GM12891 (cell line): ENCODE measurements around the gene USP10.
A peak's percentile ranks its signal among the peaks of the same experiment; 100 is the strongest.

ENCODE experiments used
- DNase-seq: peaks from one replicate; pipeline ENCODE4 v3.0.0; 2011; ENCODE audit warnings: low spot score; ENCODE audit not compliant: insufficient read length
- FAIRE-seq: peaks from 2 replicates; lab custom pipeline; 2011; peaks lifted over from hg19 to GRCh38; lab: Jason Lieb, UNC
- PAX5 ChIP-seq: IDR thresholded peaks from 2 replicates; pipeline ENCODE4 v1.6.1; 2011; ENCODE audit warnings: low read length, moderate library complexity, mild to moderate bottlenecking; ENCODE audit not compliant: insufficient read depth, severe bottlenecking
- POLR2A ChIP-seq: IDR thresholded peaks from 2 replicates; pipeline ENCODE4 v1.6.1; 2011; ENCODE audit warnings: low read depth, low read length, control low read depth
- POLR2AphosphoS5 ChIP-seq: IDR thresholded peaks from 2 replicates; pipeline ENCODE4 v1.6.1; 2011; ENCODE audit warnings: low read depth, low read length, control low read depth
- POU2F2 ChIP-seq: IDR thresholded peaks from 2 replicates; pipeline ENCODE4 v1.6.1; 2011; ENCODE audit warnings: low read depth, mild to moderate bottlenecking, control low read depth, low read length, moderate library complexity
- SPI1 ChIP-seq: IDR thresholded peaks from 2 replicates; pipeline ENCODE4 v1.6.1; 2011; ENCODE audit warnings: low read depth, low read length, control low read depth
- TAF1 ChIP-seq: IDR thresholded peaks from 2 replicates; pipeline ENCODE4 v1.6.1; 2011; ENCODE audit warnings: low read depth, low read length, control low read depth

Gene USP10

DNA sequence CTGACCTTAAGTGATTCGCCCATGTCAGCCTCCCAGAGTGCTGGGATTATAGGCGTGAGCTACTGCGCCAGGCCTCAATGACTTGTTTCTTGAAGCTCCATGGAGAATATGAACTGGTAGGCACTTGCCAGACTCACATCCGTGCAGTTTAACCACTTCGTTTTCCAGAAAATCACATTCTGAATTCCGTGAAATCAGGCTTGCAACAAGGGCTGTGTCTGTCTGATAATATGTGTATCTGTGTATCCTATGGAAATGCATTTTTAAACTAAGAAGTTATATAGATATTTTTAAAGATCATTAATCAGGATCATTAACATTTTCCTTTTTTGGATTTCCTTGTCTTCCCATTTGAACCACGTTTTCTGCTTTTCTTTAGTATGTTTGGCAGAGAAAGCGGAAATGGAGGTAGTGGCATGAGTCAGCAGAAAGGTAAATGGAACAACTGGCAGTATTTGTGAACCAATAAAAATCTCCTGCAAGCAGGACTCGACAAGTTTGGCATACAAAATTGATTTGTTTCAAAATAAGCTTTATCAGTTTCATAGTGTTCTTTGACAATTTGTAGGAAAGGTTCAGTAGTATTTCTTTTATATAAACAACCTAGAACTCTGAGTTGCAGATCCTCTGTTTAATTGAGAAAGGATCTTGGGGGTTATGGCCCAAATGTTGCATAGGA lies 33.0 kb downstream of the USP10 start:
- no peak for DNase-seq
- TF ChIP-seq POU2F2 = no peak
- peak; percentile 62; the same call in 1 of the 2 replicates for TF ChIP-seq SPI1
- TF ChIP-seq TAF1 = no peak
- no peak for FAIRE-seq

DNA sequence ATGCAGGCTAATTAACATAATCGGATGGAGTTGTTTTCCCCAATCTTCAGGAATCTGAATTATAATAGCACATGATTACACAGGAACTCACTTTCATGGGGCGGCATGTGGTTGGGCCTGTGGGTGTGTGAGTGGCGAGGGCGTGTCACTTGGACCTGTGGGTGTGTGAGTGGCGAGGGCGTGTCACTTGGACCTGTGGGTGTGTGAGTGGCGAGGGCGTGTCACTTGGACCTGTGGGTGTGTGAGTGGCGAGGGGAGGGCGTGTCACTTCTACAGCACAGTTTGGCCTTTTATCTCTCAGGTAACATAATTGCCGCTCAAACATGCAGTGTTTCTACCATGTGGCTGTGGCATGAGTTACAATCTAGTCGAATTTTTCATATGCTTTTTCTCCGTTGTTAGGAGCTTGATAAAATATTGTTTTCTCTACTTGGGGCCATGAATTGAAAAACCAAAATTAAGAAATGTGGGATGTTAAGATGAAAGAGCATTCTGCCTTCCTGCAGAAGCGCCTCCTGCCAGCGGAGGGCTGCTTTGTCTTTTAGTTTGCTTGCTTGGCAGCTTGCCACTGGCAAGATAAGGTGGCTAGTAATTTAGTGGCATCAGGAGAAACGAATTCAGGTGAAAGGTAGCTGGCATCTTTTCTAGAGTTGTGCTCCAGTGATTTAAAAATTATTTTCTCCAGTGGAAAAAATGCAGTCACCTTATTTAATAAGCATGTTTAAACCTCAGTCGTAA lies 36.2 kb downstream of the USP10 start:
- DNase-seq (no peak), FAIRE-seq (no peak)
- TF ChIP-seq TAF1 = no peak
- no peak for TF ChIP-seq SPI1
- TF ChIP-seq POLR2A = no peak
- TF ChIP-seq PAX5 = no peak

DNA sequence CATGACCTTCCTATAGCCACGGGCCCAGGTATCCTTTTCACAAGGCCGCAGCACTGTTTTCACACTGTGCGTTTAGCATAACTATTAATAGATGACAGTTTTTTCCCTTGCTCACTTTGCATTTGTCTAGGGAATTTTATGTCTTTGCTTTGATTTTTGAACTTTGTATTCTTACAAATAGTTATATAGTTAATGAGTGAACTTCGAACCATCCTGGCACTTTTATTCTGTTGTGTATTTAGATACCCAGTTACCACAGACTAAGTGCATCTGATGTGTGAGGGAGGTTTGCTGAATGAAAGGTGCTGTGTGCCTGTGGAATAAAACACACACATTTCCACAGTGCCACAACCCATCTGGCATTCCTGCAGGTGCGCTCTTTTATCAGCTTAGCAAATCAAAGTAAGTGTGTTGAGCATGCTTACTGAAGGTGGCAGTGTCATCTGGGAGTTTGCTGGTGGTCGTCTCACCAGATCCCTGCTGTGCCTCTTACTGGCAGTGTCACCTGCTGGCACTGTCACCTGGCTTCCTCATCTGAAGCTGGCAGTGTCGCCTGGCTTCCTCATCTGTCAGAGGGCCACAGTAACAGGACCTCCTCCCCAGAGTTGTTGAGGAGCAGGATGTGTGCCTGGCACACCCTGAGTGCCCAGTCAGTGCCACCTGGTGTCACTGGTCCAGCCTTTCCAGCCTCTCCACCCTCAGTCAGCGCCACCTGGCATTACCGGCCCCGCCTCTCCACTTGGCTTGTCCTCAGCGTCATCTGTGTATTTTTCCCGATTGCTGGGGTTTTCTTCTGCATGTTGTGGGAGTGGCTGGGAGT lies 37.6 kb downstream of the USP10 start:
- TF ChIP-seq PAX5 (no peak), TAF1 (no peak), POLR2AphosphoS5 (no peak), POU2F2 (no peak), SPI1 (no peak), POLR2A (no peak)
- DNase-seq (no peak), FAIRE-seq (no peak)

- TF ChIP-seq TAF1 = no peak
- no peak for TF ChIP-seq POLR2AphosphoS5
- TF ChIP-seq PAX5 = no peak
- TF ChIP-seq POLR2A = no peak
- no peak for TF ChIP-seq POU2F2
- TF ChIP-seq SPI1 = no peak
- DNase-seq = peak; percentile 45
- peak; percentile 87 for FAIRE-seq
Observed at GRCh38 chr16:84738255-84739038, 38.6 kb downstream of the USP10 start.

DNA sequence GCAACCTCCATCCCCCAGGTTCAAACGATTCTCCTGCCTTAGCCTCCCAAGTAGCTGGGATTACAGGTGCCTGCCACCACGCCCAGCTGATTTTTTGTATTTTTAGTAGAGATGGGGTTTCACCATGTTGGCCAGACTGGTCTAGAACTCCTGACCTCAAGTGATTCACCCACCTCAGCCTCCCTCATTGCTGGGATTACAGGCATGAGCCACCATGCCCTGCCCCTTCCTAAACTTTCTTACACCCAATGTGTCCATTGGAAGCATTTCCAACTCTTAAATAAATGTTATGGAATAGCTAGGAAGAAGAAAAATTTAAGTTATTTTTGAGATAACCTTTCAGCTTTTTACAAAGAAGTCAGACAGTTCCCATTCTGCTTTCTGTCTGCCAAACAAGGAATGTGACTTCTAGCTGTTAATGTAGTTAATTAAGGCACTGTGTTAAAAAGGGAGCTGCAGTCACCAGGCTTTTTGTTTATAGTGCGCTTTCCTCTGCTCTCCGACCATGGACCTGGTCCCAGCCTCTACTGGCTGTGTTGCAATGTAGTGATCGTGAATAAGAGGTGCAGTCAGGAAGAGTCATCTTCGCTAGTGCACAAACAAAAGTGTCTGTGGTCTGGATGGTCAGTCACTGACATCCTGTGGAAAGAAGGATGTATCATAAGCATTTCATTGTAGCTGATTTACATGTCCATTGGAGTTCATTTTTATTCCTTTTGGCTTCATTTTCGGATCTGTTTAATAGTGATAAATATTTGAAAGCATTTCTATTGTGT lies 39.7 kb downstream of the USP10 start:
- DNase-seq = no peak
- no peak for FAIRE-seq
- TF ChIP-seq PAX5 = no peak

- DNase-seq = no peak
- FAIRE-seq = no peak
- TF ChIP-seq POU2F2 (no peak), TAF1 (no peak), SPI1 (no peak), PAX5 (no peak), POLR2A (no peak), POLR2AphosphoS5 (no peak)
Observed at GRCh38 chr16:84740596-84741116, 40.9 kb downstream of the USP10 start.

DNA sequence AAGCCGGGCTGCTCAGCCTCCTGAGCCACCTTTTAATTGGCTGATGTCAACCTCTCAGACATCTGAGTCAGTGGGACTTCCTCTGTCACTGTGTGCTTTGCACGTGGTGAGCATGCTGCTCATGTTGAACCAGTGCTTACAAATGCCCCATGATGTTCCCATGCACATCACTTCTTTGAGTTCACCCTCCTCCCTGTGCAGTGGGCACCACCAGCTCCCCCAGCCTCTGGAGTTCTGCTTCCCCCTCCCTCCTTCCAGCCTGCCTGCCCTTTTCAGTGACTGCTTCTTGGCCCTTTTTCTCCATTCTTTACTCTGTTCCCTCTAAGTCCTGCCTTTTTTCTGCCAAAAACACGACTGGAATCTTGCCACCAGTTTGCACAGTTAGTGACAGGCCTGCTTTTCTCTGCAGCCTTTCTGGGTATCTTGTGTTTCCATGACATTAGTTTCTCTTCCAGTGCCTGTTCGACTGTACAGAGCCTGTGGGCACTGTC lies 41.6 kb downstream of the USP10 start:
- FAIRE-seq = no peak
- no peak for DNase-seq
- TF ChIP-seq POU2F2 (no peak), POLR2A (no peak), TAF1 (no peak), SPI1 (peak; percentile 32; the same call in 1 of the 2 replicates), PAX5 (no peak), POLR2AphosphoS5 (no peak)

DNA sequence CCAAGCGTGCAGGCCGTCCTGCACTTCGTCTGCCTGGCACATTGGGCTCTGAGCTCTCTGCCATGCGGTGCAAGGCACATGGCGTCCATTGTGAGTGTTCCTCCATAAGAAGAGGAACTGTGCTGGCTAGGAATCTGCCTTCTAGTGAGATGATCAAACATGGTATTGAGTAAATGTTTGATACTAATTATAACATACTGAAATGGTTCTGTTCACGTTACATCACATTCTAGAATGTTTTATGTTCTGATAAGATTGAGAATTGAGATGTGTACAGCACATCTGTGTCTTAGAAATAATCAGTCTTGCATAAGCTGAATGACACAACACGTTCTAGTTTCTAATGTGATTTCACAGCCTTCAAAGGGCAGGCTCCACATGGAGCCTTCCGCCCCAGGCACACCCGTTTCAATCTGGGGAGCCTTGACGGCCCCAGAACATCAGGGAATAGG lies 42.9 kb downstream of the USP10 start:
- FAIRE-seq = no peak
- TF ChIP-seq SPI1 = no peak
- no peak for TF ChIP-seq PAX5
- no peak for TF ChIP-seq POU2F2
- no peak for TF ChIP-seq POLR2AphosphoS5
- no peak for DNase-seq

DNA sequence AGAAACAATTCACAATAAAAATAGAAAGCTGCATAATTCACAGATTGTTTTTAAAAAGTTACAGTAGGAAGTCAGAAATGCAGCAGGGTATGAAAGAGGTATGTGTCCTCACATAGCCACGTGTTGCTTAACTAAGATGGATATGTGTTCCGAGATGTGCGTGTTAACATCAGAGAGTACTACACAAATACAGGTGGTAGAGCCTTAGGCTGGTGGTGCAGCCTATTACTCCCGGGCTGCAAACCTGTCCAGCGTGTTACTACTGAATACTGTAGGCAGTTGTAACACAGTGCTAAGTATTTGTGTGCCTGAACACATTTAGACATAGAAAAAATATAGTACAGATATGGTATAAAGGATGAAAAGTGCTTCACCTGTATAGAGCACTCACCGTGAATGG lies 46.4 kb downstream of the USP10 start:
- FAIRE-seq = no peak
- no peak for DNase-seq
- TF ChIP-seq POLR2AphosphoS5 (no peak), TAF1 (no peak), SPI1 (no peak), PAX5 (no peak), POU2F2 (no peak), POLR2A (no peak)
